Activated T-cell treated with anti-CD3 and anti-CD28 coated beads for 4 hours (primary cell): ENCODE data around the gene BDKRB2.

Source experiments
- DNase-seq: peaks from one replicate; pipeline ENCODE4 v3.0.0-alpha.2; 2020

BDKRB2 gene

GRCh38 chr14:96204151-96205058 is at the start of gene BDKRB2:
Gene BDKRB2 (plus strand): TSS chr14:96204839. CDS start chr14:96237108, 32,269 bp downstream.
- DNase-seq: no peak

- no peak for DNase-seq
Observed at GRCh38 chr14:96154900-96155299, 49.7 kb upstream of the BDKRB2 start.

GRCh38 chr14:96156804-96157760 is 47.6 kb upstream of the BDKRB2 start:
- no peak for DNase-seq

- no peak for DNase-seq
Observed at GRCh38 chr14:96158735-96159134, 45.9 kb upstream of the BDKRB2 start.

GRCh38 chr14:96160076-96160912 is 44.3 kb upstream of the BDKRB2 start:
- no peak for DNase-seq

- no peak for DNase-seq
Observed at GRCh38 chr14:96160913-96161310, 43.7 kb upstream of the BDKRB2 start.

GRCh38 chr14:96161636-96162035 is 43.0 kb upstream of the BDKRB2 start:
- DNase-seq: no peak

GRCh38 chr14:96162265-96162664 is 42.4 kb upstream of the BDKRB2 start:
- no peak for DNase-seq

- no peak for DNase-seq
Observed at GRCh38 chr14:96162741-96163140, 41.9 kb upstream of the BDKRB2 start.

GRCh38 chr14:96164861-96165490 is 39.7 kb upstream of the BDKRB2 start:
- DNase-seq: no peak

GRCh38 chr14:96165493-96166436 is 38.9 kb upstream of the BDKRB2 start:
- no peak for DNase-seq

GRCh38 chr14:96166461-96167223 is 38.0 kb upstream of the BDKRB2 start:
- DNase-seq: no peak

- DNase-seq: no peak
Observed at GRCh38 chr14:96167224-96168148, 37.2 kb upstream of the BDKRB2 start.

GRCh38 chr14:96168581-96168980 is 36.1 kb upstream of the BDKRB2 start:
- DNase-seq: no peak

- no peak for DNase-seq
Observed at GRCh38 chr14:96170961-96171592, 33.6 kb upstream of the BDKRB2 start.

GRCh38 chr14:96173636-96174475 is 30.8 kb upstream of the BDKRB2 start:
- no peak for DNase-seq

GRCh38 chr14:96176275-96176674 is 28.4 kb upstream of the BDKRB2 start:
- DNase-seq: no peak
